HUES6 (cell line): Measurements from ENCODE around the gene SMARCD3.
A peak's percentile ranks its signal among the peaks of the same experiment; 100 is the strongest.

ENCODE experiments used
- H3K27ac ChIP-seq: 2 replicates; pipeline ENCODE4 v1.7.0; 2013; ENCODE audit warnings: low read depth, mild to moderate bottlenecking, low read length, inconsistent platforms
- H3K27me3 ChIP-seq: 2 replicates; pipeline ENCODE4 v1.6.1; 2013; ENCODE audit warnings: low read length; ENCODE audit not compliant: control insufficient read depth, insufficient read depth
- H3K36me3 ChIP-seq: 2 replicates; pipeline ENCODE4 v1.6.1; 2013; ENCODE audit warnings: low read length; ENCODE audit not compliant: control insufficient read depth, insufficient read depth
- H3K4me1 ChIP-seq: 2 replicates; pipeline ENCODE4 v1.6.1; 2013; ENCODE audit warnings: low read length; ENCODE audit not compliant: control insufficient read depth, insufficient read depth
- H3K4me3 ChIP-seq: 2 replicates; pipeline ENCODE4 v1.5.1; 2013; ENCODE audit warnings: low read depth, low read length
- H3K9ac ChIP-seq: one replicate; pipeline ENCODE4 v1.6.1; 2013; ENCODE audit warnings: mild to moderate bottlenecking, low read length
- H3K9me3 ChIP-seq: 2 replicates; pipeline ENCODE4 v1.6.1; 2013; ENCODE audit warnings: low read depth, low read length; ENCODE audit not compliant: control insufficient read depth, insufficient read depth

SMARCD3 gene

GRCh38 chr7:151279868-151280267, 31.4 kb upstream of the SMARCD3 start:
- Histone ChIP-seq H3K27ac (no peak overlapping the region), H3K27me3 (peaks cover 33% of the 10 kb centered on the region), H3K9me3 (no peaks in the 10 kb centered on the region), H3K9ac (no peak overlapping the region), H3K4me3 (no peak overlapping the region), H3K36me3 (no peaks in the 10 kb centered on the region), H3K4me1 (peaks cover 9% of the 10 kb centered on the region)

GRCh38 chr7:151278949-151279348, 30.5 kb upstream of the SMARCD3 start:
- Histone ChIP-seq H3K36me3 (no peaks in the 10 kb centered on the region), H3K4me1 (peaks cover 9% of the 10 kb centered on the region)

GRCh38 chr7:151277631-151278030, 29.1 kb upstream of the SMARCD3 start:
- H3K4me3 ChIP-seq = no peak overlapping the region
- H3K4me1 ChIP-seq = peaks cover 9% of the 10 kb centered on the region
- H3K27me3 ChIP-seq = peaks cover 42% of the 10 kb centered on the region
- H3K9ac ChIP-seq = no peak overlapping the region
- H3K27ac ChIP-seq = no peak overlapping the region
- H3K36me3 ChIP-seq = no peaks in the 10 kb centered on the region
- no peaks in the 10 kb centered on the region for H3K9me3 ChIP-seq

More at GRCh38 chr7:151278949-151279348, 30.5 kb upstream of the SMARCD3 start:
- Histone ChIP-seq H3K4me3 (no peak overlapping the region), H3K27me3 (peaks cover 42% of the 10 kb centered on the region), H3K9me3 (no peaks in the 10 kb centered on the region), H3K27ac (no peak overlapping the region), H3K9ac (no peak overlapping the region)

- no peaks in the 10 kb centered on the region for H3K9me3 ChIP-seq
- H3K9ac ChIP-seq = no peak overlapping the region
- no peak overlapping the region for H3K27ac ChIP-seq
- peak overlapping the region; percentile 43 for H3K4me3 ChIP-seq
- no peaks in the 10 kb centered on the region for H3K36me3 ChIP-seq
- H3K4me1 ChIP-seq = peaks cover 6% of the 10 kb centered on the region
- peaks cover 42% of the 10 kb centered on the region for H3K27me3 ChIP-seq
These were observed 28.4 kb upstream of the SMARCD3 start for GRCh38 chr7:151276666-151277590.

- no peaks in the 10 kb centered on the region for H3K36me3 ChIP-seq
- peaks cover 42% of the 10 kb centered on the region for H3K27me3 ChIP-seq
- H3K27ac ChIP-seq = no peak overlapping the region
- no peaks in the 10 kb centered on the region for H3K9me3 ChIP-seq
- peaks cover 3% of the 10 kb centered on the region; the same call in 1 of the 2 replicates for H3K4me1 ChIP-seq
- no peak overlapping the region for H3K9ac ChIP-seq
- H3K4me3 ChIP-seq = peak overlapping the region; percentile 43
These were observed 27.5 kb upstream of the SMARCD3 start for GRCh38 chr7:151275813-151276577.

- Histone ChIP-seq H3K9ac (no peak overlapping the region), H3K4me3 (no peak overlapping the region), H3K27ac (no peak overlapping the region)
These were observed 26.7 kb upstream of the SMARCD3 start for GRCh38 chr7:151274936-151275812.

GRCh38 chr7:151274396-151274795, 25.9 kb upstream of the SMARCD3 start:
- Histone ChIP-seq H3K27me3 (peaks cover 42% of the 10 kb centered on the region), H3K27ac (no peak overlapping the region), H3K4me1 (peaks cover 3% of the 10 kb centered on the region; the same call in 1 of the 2 replicates), H3K9ac (no peak overlapping the region), H3K9me3 (no peaks in the 10 kb centered on the region), H3K36me3 (no peaks in the 10 kb centered on the region), H3K4me3 (no peak overlapping the region)

More at GRCh38 chr7:151274936-151275812, 26.7 kb upstream of the SMARCD3 start:
- H3K9me3 ChIP-seq = no peaks in the 10 kb centered on the region
- peaks cover 3% of the 10 kb centered on the region; the same call in 1 of the 2 replicates for H3K4me1 ChIP-seq
- H3K27me3 ChIP-seq = peaks cover 42% of the 10 kb centered on the region
- no peaks in the 10 kb centered on the region for H3K36me3 ChIP-seq

- H3K36me3 ChIP-seq = no peaks in the 10 kb centered on the region
- H3K9ac ChIP-seq = no peak overlapping the region
- H3K4me3 ChIP-seq = no peak overlapping the region
- H3K27ac ChIP-seq = no peak overlapping the region
- H3K9me3 ChIP-seq = no peaks in the 10 kb centered on the region
- peaks cover 40% of the 10 kb centered on the region for H3K27me3 ChIP-seq
- H3K4me1 ChIP-seq = peaks cover 3% of the 10 kb centered on the region; the same call in 1 of the 2 replicates
These were observed 25.3 kb upstream of the SMARCD3 start for GRCh38 chr7:151273651-151274390.

- Histone ChIP-seq H3K4me1 (peaks cover 3% of the 10 kb centered on the region; the same call in 1 of the 2 replicates), H3K4me3 (no peak overlapping the region), H3K9ac (no peak overlapping the region), H3K27ac (no peak overlapping the region), H3K9me3 (no peaks in the 10 kb centered on the region), H3K27me3 (peaks cover 35% of the 10 kb centered on the region), H3K36me3 (no peaks in the 10 kb centered on the region)
These were observed 24.4 kb upstream of the SMARCD3 start for GRCh38 chr7:151272877-151273276.

GRCh38 chr7:151272405-151272804, 23.9 kb upstream of the SMARCD3 start:
- Histone ChIP-seq H3K4me3 (no peak overlapping the region), H3K4me1 (peaks cover 3% of the 10 kb centered on the region; the same call in 1 of the 2 replicates), H3K27ac (no peak overlapping the region), H3K36me3 (no peaks in the 10 kb centered on the region), H3K9ac (no peak overlapping the region), H3K9me3 (no peaks in the 10 kb centered on the region), H3K27me3 (peaks cover 30% of the 10 kb centered on the region)
